ENCODE results near the gene TGM1. TPM values are rescaled to one million over a fixed set of nuclear protein-coding genes. Genes with fewer than 3 reads are reported as not detected.
"Not testable (repeated sequence)": the region's sequence is repeated elsewhere in the genome, so short reads cannot be mapped to it uniquely, and the experiment has no call there.

TGM1 gene
- total RNA-seq, 1 donor from 2014 or later: 0.48 TPM

DNA sequence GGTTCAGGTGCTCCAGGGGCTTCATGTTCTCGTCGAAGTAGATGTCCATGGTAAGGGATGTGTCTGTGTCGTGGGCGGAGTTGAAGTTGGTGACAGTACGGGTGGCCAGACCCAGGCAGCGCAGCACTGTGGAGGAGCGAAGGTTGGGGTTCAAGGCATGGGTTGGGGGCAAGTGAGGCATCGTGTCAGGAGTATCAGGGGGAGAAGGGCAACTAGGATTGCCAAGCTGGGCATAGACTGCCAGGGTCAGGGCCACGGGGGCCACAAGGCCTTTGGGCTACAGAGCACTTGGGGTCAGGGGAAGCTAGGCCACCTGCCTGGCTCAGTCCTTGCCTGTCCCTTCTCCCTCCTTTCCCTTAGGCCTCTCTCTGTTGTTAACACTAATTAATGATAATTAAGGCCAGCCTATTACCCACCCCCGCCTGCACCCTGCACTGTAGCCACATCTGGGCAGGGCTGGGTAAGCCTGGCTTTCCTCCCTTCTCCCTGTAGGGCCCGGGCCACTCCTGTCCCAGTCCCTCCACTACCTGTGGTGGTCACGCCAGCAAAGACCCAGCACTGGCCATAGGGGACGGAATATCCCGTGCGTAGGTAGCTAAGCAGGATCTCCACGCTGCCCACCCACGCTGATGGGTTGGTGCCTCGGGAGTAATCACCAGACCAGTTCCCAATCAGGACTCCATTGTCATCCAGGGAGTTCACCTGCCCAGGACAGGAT, 4.3 kb downstream of the TGM1 start:
- intact Hi-C loops (cut with DNase I): no loop called here
- DNase-seq (ENCODE audit: low spot score): no peak

DNA sequence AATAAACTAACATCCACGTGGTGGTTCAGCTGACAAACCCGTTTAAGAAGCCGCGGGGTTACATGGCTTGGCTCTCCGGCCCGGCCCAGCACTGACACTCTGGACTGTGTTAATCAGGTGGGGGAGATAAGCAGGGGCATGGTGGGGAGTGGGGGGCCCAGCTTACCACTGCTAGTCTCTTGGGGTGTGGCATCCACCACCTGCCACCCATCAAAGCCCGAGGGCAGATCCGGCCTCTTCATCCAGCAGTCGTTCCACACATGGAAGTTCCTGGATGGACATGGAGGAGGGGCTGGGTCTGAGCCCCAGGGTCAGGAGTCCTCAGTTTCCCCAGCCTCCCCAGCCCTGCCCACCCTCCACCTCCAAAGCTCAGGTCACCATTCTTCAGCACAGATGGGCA, 4.9 kb downstream of the TGM1 start:
- intact Hi-C loops (cut with DNase I): no loop called here
- no peak for DNase-seq (ENCODE audit: low spot score)

DNA sequence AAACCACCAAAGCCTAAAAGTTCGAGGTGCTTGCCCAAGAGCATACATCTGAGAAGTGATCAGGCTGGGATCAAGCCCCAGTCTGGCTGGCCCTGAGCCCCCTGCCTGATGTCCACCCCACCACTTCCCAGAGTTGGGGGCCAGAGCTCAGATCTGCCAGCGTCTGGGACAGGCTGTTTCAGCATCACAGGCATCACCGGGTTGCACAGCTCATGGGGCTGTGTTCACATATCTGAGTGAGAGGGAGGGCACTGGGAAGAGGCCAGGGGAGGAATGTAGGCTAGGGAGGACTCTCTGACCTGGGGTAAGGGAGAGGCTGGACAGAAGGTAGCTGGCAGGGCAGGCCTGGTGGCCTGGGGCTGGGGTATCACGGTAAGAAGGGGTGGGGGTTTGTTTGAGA, 6.0 kb downstream of the TGM1 start:
- DNase-seq (ENCODE audit: low spot score): no peak
- intact Hi-C loops (cut with DNase I): no loop called here

DNA sequence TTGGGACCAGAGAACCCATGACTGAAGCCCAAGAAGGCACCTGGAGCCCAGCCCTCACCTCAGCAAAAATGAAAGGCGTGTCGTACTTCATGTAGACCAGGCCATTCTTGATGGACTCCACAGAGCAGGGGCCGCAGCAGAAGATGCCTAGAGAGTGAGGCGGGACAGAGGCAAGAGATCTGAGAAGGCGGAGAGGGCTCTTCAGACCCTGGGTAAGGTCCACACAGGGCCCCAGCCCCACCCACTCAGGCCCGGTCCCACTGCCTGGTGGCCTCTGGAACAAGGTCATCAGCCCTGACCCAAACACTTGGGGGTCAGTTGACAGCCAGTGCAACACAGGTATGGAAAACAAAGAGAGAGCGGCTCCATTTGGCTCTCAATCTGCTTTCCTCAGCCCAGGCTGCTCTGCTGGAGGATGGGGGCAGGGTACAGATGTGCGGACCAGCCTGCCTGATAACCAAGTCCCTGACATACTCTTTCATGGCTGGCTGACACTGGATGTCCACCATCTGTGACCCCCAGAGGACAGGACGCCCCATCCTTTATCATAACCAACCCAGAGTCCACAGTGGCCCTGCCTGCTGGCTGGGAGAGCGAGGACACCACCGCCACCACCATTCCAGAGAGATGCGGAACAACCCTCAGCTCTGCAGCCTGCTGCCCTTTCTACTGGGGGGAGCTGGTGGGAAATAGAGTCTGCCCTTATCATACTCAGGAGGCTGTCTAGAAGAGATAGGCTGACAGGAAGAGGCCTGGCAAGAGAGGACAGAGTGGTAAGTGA, 6.9 kb downstream of the TGM1 start:
- DNase-seq (ENCODE audit: low spot score): no peak
- intact Hi-C loops (cut with DNase I): no loop called here

DNA sequence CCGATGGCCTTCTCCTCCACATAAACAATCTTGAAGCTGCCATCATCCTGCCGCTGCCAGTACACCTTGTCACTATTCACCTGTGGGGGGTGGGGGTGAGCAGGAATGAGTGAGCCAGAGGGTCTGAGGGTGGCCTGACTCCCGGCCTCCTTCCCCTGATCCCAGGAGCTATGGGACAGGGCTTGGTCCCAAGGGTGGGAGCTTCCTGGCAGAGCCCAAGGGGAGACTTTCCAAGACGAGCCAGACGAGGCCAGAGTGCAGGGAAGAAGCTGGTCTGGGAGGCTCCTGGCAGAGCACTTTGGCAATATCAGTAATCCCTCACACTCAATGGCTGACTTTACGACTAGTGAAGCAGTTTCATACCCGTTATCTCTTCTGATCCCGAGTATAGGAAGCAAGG, 7.5 kb downstream of the TGM1 start:
- intact Hi-C loops (cut with DNase I): no loop called here
- DNase-seq (ENCODE audit: low spot score): no peak

DNA sequence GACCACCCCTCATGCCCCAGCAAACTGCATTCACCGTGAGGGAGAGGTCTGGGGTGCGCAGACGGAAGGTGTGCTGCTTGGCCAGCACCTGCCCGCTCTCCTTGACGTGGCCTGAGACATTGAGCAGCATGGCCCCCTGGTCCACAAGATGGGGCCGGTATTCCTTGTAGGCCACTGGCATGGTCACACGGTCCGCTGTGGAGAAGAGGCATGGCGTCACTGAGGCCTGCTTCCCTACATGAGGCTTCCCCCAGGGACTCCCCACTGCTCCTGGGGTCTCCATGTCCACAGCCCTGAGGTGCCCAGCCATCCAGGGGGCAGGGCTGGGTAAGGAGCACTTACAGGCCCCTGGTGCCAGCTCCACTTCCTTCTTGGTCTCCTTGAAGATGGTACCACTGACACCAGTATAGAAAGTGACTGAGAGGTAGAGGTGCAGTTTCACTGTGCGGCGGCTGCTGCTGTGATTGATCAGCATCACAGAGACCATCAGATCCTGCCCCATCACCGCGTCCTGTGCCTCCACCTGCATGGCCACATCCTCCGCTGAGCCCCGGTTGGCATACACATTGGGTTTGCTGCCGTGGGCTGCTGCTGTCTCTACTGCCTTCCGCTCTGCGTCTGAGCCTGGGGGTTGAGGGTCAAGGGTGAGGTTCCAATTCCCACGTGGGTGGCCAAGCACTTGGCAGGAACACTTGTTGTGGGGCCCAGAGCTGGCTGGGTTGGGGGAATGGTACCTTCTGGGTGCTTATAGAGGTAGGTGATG, 8.2 kb downstream of the TGM1 start:
- DNase-seq (ENCODE audit: low spot score): no peak
- intact Hi-C loops (cut with DNase I): no loop called here

DNA sequence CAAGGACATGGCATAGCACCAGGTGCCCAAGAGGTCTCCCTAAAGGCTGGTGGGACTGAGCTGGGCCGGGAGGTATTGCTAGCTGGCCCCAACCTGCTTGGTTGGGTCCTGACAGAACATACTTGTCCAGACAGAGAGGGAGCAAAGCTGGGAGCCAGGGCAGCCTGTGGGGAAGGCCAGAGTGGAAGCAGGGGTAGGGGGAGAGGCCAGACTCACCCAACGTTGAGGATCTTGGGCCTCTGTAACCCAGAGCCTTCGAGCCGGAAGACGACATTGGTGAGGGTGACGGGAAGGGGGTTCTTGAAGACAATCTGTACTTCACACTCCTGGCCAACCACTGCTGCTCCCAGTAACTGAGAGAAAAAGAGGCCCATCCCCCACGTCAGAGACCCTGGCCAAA, 9.0 kb downstream of the TGM1 start:
- no peak for DNase-seq (ENCODE audit: low spot score)
- intact Hi-C loops (cut with DNase I): no loop called here

DNA sequence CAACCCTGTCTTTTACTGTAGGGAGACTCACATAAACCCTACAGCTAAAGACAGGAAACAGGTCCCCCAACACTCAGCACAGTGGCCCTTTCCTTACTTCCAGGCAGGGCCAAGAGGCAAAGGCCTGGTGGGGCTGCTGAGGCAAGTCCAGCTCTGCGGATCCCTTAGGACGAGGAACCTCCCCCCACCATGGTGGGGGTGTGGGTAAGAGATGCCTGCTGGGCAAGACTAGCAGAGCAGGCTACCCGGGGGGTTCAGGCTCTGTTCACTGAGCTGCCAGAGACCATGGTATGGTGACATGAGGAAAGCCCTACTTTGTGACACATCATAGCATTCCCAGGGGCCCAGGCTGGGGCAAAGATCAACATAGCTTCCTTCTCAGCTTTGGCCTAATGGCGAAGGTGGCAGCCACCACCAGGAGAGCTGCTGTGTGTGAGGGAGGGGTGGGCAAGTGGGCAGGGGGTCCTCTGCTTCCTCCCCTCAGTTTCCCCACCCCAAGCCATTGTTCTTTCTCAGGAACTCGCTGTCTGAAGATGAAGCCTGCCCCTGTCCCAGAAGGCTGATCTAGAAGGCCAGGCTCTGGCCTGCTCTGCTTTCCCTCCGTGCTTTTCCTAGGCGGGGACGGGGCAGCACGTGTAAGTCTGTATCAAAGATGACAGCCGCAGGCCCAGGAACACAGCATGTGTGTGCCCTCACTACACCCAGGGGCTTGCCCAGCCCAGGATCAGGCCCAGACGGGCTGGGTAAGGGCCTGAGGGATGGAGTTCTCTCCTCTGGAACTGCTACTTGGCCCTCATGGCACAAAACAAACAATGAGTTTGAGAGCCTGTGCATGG, 10.5 kb downstream of the TGM1 start:
- no peak for DNase-seq (ENCODE audit: low spot score)
- intact Hi-C loops (cut with DNase I): no loop called here

DNA sequence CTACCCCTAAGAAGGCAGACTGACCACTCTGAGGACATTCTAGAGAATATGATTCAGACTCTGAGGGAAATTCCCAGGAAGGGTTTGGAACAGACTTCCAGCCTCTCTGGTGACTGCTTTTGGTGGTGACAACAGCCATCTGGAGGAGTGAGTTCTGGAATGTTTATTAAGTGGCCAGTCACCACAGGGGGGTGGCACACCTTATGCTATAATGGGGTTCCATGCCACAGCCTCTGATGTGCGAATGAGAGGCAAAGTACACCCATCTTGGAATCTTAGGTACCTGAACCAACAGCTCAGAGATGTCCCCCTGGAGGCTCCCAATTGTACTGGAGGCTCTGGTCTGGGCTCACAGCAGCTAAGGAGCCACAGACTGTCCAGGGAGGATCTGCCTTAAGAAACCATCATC, 11.1 kb downstream of the TGM1 start:
- no peak for DNase-seq (ENCODE audit: low spot score)
- intact Hi-C loops (cut with DNase I): no loop called here

DNA sequence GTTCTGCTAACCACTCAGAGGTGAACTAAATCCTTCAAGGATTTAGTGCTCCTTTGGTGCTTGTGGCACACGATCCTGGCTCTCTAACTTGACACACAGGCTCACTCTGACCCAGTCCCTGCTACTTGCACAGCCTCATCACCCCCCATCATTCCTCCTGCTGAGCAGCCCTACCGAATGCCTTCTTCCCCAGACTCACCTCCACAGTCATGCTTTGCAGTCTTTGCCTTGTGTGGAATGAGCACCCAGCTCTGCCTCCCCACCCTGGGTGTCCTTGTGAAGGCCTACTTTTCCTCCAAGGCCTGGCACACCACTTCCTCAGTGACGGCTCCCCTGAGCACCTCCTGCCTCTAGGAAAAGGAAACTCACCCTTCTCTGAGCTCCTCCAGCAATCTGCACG, 12.6 kb downstream of the TGM1 start:
- intact Hi-C loops (cut with DNase I): no loop called here
- DNase-seq (ENCODE audit: low spot score): peak; percentile 59

DNA sequence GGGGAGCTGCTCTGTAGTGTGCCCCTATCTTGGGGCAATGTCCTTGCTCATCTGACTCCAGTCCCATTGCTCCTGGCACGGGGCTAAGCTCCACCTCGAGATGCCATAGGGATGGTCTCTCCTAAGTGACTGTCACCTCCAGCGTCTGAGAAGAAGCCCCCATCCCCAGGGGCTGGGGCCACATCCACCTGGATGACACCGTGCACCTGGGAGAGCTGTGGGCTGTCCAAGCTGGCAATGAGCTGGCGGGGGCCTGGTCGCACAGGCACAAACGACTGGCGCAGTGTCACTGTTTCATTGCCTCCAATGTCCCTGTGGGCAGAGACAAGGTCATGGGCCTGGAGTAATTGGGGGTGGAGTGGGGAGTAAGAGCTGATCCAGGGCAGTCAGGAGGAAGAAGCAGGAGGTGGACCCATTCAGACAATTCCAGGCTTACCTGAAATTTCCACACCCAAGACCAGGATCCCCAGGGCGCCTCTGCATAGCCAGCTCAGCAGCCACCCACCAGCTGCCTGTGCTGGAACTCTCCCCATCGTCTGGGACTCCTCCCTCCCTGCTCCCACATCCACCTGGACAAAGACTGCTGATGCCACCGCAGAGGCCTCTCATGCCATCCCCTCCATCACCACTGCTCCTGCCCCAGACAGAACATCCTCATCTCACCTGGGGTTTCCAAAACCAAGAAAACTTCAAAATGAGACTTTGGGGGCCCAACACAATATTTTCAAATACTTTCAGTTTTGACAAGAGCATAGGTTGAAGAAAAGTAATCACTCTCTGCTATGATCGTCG, 13.6 kb downstream of the TGM1 start:
- peak; percentile 61 for DNase-seq (ENCODE audit: low spot score)
- intact Hi-C loops (cut with DNase I): no loop called here

DNA sequence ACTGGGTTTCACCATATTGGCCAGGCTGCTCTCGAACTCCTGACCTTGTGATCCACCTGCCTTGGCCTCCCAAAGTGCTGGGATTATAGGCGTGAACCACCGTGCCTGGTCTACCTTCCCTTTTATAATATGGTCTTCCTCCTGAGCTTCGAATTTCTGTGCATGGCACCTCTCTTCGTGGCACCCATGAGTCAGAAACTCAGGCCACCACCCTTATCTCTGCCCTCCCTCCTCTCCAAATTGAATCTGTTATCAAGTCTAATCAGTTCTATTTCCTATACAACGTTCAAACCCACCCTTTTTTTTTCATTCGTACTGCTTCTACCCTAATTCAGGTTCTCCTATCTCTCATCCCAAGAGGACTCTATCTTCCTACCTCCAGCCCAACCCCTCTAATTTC, 15.6 kb downstream of the TGM1 start:
- intact Hi-C loops (cut with DNase I): no loop called here
- DNase-seq (ENCODE audit: low spot score): no peak

DNA sequence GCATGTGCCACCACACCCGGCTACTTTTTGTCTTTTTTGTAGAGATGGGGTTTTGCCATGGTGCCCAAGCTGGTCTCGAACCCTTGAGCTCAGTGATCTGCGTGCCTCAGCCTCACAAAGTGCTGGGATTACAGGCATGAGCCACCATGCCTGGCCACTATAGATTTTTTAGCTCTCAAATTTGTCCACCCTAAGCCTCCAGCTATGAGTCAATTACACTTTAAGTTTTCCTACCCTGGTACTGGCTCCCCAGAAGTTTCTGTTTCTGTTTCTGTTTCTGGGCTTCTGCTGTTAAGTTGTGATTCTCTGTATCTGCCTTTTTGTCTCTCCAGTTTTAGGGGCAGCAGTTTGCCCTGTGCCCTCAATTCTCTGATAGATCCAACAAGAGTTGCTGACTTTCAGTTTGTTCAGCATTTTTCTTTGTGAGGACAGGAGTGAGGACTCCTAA, 16.2 kb downstream of the TGM1 start:
- intact Hi-C loops (cut with DNase I): no loop called here
- no peak for DNase-seq (ENCODE audit: low spot score)

DNA sequence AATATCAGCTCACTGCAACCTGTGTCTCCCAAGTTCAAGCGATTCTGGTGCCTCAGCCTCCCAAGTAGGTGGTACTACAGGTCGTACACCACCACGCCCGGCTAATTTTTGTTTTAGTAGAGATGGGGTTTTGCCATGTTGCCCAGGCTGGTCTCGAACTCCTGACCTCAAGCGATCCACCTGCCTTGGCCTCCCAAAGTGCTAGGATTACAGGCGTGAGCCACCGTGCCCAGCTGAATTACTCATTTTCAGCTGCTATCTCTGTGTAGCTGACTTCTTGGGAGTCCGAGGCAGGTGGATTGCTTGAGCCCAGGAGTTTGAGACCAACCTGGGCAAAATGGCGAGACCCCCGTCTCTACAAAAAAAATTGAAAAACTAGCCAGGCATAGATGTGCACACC, 17.6 kb downstream of the TGM1 start:
- intact Hi-C loops (cut with DNase I): not testable (repeated sequence)
- peak; percentile 35 for DNase-seq (ENCODE audit: low spot score)

DNA sequence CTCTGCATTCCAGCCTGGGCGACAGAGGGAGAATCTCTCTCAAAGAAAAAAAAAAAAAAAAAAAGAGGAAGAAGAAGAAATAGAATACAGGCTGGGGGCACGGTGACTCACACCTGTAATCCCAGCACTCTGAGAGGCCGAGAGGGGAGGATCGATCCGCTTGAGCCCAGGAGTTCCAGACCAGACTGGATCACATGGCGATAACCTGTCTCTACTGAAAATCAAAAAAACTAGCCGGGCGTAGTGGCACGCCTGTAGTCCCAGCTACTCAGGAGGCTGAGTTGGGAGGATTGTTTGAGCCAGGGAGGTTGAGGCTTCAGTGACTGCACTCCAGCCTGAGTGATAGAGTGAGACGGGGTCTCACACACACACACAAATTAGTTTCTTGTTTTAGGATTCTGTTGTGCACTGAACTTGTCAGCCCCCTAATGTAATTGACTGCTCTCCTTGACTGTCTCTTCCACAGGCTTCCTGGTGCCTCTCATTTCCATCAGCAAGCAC, 19.6 kb downstream of the TGM1 start:
- DNase-seq (ENCODE audit: low spot score): no peak
- intact Hi-C loops (cut with DNase I): loop anchor here (5.0 kb wide), 1 partner anchor 189 kb away; no protein-coding TSS in a partner anchor

DNA sequence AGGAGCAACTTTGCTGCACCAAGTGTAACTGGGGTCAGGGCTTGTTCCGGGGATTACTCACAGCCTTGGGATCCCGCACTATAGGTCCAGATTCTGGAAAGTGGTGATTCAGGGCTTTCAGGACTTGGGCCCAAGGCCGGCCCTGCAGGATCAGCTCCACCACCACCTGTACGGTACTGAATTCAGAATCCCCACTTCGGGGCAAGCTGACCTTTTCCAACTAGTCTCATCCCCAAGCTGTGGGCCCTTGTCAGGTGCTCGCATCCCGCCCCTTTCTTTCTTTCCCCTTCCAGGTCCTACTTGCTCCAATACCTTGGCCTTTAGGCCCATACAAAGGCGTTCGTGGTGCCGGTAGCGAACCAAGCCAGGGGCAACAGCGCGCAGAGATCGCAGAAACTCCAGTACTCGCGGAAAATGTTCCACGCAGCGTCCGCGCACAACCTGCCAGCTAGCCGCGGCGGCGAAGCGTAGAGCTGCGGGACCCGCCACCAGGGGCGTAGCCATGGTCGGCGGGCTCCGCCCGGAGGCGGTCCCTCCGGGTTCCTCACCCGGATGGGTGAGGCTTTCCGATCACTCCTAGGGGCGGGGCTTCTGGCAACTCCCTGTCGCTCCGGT, 21.0 kb downstream of the TGM1 start:
- intact Hi-C loops (cut with DNase I): loop anchor here (1.0 to 5.0 kb wide), 3 partner anchors 27 to 190 kb away; partner anchors contain the start of genes DHRS1 and NOP9
- peak; percentile 97 for DNase-seq (ENCODE audit: low spot score)

DNA sequence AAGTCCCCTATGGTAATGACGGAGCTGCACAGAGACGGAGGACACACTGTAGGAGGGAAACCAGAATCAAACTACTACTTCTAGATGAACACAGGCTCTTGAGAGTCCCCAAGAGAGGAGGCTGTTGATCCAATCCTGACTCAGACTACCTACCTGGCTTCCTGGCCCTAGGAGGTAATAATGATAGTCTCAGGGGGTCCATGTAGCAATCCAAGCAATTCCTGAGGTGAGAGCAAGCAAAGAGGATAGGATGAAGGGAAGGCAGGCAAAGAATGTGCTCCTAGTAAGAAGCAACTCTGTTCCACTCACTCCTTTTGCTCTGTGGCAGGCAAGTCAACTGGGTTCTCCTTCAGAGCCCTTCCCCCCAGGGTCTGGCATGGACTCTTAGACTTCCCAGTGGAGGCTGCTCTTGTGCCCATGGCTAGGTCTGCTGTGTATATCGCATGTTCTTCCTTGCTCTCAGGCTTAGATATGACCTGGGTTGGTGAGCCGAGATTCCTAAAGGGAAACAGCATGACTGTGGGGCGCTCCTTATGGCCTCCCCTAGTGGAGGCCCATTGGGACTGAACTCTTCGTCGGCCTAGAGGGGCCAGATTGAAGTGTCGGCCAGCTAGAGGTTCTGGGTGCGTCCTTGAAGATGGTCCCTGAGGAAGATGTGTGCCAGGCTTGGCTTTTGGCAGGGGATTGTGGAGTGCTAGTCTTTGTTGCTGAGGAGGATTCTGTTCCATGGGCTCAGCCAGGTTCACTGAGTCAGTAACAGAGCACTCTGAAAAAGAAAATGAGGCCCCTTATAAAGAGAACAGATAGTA, 22.7 kb downstream of the TGM1 start:
- DNase-seq (ENCODE audit: low spot score): peak; percentile 53
- intact Hi-C loops (cut with DNase I): loop anchor here (2.0 to 5.0 kb wide), 2 partner anchors 26 to 192 kb away; no protein-coding TSS in a partner anchor
